ENCODE results near the gene STIL. TPM values are rescaled to one million over a fixed set of nuclear protein-coding genes. Genes with fewer than 3 reads are reported as not detected.

Gene STIL
- total RNA-seq, 1 experiment from 2014 or later, result 26.4 TPM

- TF ChIP-seq CTCF (IDR thresholded peaks at IDR 0.05; ENCODE audit: insufficient read depth in 1 of 2, low read depth in 1 of 2, low read length in 1 of 2, severe bottlenecking in 1 of 2, unreplicated experiment in 1 of 2), result no peak
- BruUV-seq (replicated peaks), result no TSS peak
- H3K9me3 ChIP-seq, result no peaks in the 10 kb centered on the region
- Mint-ChIP-seq H3K27me3 (ENCODE audit: insufficient read depth, unreplicated experiment) (no peaks in the 10 kb centered on the region), H3K4me1 (ENCODE audit: low read depth, unreplicated experiment) (peaks cover 8% of the 10 kb centered on the region), H3K9me3 (ENCODE audit: unreplicated experiment) (no peaks in the 10 kb centered on the region), H3K4me3 (ENCODE audit: unreplicated experiment) (no peak overlapping the region), H3K27ac (ENCODE audit: unreplicated experiment) (no peak overlapping the region), H3K36me3 (ENCODE audit: insufficient read depth, unreplicated experiment) (peaks cover 12% of the 10 kb centered on the region)
- intact Hi-C loops (cut with micrococcal nuclease; ENCODE audit: unreplicated experiment), result no loop called here
- POLR2A ChIA-PET, result no interaction called here
- CTCF ChIA-PET, result no interaction called here
- no peak overlapping the region for H3K4me3 ChIP-seq (ENCODE audit: low read depth, low read length)
- H3K27me3 ChIP-seq (replicated peaks; ENCODE audit: control insufficient read depth, insufficient read depth, low read length), result no peaks in the 10 kb centered on the region
- DNase-seq, result no peak
- H3K4me1 ChIP-seq, result 0 out of 2 replicates have a peak, but pooled peaks cover 3% of the 10 kb centered on the region
- H3K36me3 ChIP-seq (ENCODE audit: control insufficient read depth, insufficient read depth, low read length), result no peaks in the 10 kb centered on the region
Observed at GRCh38 chr1:47228644-47229030, 85.3 kb downstream of the STIL start.

GRCh38 chr1:47227341-47228232, 86.4 kb downstream of the STIL start:
- TF ChIP-seq CTCF (IDR thresholded peaks at IDR 0.05; ENCODE audit: insufficient read depth in 1 of 2, low read depth in 1 of 2, low read length in 1 of 2, severe bottlenecking in 1 of 2, unreplicated experiment in 1 of 2), result no peak
- Histone ChIP-seq H3K4me3 (ENCODE audit: low read depth, low read length) (no peak overlapping the region), H3K9me3 (no peaks in the 10 kb centered on the region), H3K27me3 (replicated peaks; ENCODE audit: control insufficient read depth, insufficient read depth, low read length) (no peaks in the 10 kb centered on the region), H3K36me3 (ENCODE audit: control insufficient read depth, insufficient read depth, low read length) (no peaks in the 10 kb centered on the region), H3K4me1 (0 out of 2 replicates have a peak, but pooled peaks cover 3% of the 10 kb centered on the region)
- BruUV-seq (replicated peaks), result no TSS peak
- Mint-ChIP-seq H3K27ac (ENCODE audit: unreplicated experiment) (no peak overlapping the region), H3K4me1 (ENCODE audit: low read depth, unreplicated experiment) (peaks cover 4% of the 10 kb centered on the region), H3K4me3 (ENCODE audit: unreplicated experiment) (no peak overlapping the region), H3K9me3 (ENCODE audit: unreplicated experiment) (no peaks in the 10 kb centered on the region), H3K27me3 (ENCODE audit: insufficient read depth, unreplicated experiment) (no peaks in the 10 kb centered on the region), H3K36me3 (ENCODE audit: insufficient read depth, unreplicated experiment) (peaks cover 10% of the 10 kb centered on the region)
- POLR2A ChIA-PET, result no interaction called here
- intact Hi-C loops (cut with micrococcal nuclease; ENCODE audit: unreplicated experiment), result no loop called here
- no peak for DNase-seq
- CTCF ChIA-PET, result interaction anchor here (1.3 kb wide), 1 partner anchor 35 kb away, joined by 4 read pairs; no protein-coding TSS in a partner anchor

GRCh38 chr1:47226839-47227215, 87.1 kb downstream of the STIL start:
- ChIA-PET CTCF (interaction anchor here (1.3 kb wide), 1 partner anchor 34 kb away, joined by 4 read pairs; no protein-coding TSS in a partner anchor), POLR2A (interaction anchor here (0.6 kb wide), 1 partner anchor 87 kb away, joined by 3 read pairs; the partner anchor contains the start of gene STIL)
- Histone ChIP-seq H3K4me3 (ENCODE audit: low read depth, low read length) (no peak overlapping the region), H3K27me3 (replicated peaks; ENCODE audit: control insufficient read depth, insufficient read depth, low read length) (no peaks in the 10 kb centered on the region), H3K36me3 (ENCODE audit: control insufficient read depth, insufficient read depth, low read length) (no peaks in the 10 kb centered on the region), H3K4me1 (0 out of 2 replicates have a peak, but pooled peaks cover 3% of the 10 kb centered on the region), H3K9me3 (no peaks in the 10 kb centered on the region)
- H3K27me3 Mint-ChIP-seq (ENCODE audit: insufficient read depth, unreplicated experiment), result no peaks in the 10 kb centered on the region
- H3K9me3 Mint-ChIP-seq (ENCODE audit: unreplicated experiment), result no peaks in the 10 kb centered on the region
- no peaks in the 10 kb centered on the region for H3K4me1 Mint-ChIP-seq (ENCODE audit: low read depth, unreplicated experiment)
- intact Hi-C loops (cut with micrococcal nuclease; ENCODE audit: unreplicated experiment), result no loop called here
- TF ChIP-seq CTCF (IDR thresholded peaks at IDR 0.05; ENCODE audit: insufficient read depth in 1 of 2, low read depth in 1 of 2, low read length in 1 of 2, severe bottlenecking in 1 of 2, unreplicated experiment in 1 of 2), result no peak
- DNase-seq, result no peak
- no peak overlapping the region for H3K27ac Mint-ChIP-seq (ENCODE audit: unreplicated experiment)
- H3K36me3 Mint-ChIP-seq (ENCODE audit: insufficient read depth, unreplicated experiment), result peaks cover 5% of the 10 kb centered on the region
- no peak overlapping the region for H3K4me3 Mint-ChIP-seq (ENCODE audit: unreplicated experiment)
- no TSS peak for BruUV-seq (replicated peaks)
